Adrenal gland (tissue), 5 donors: ENCODE results near the gene UBE2E2.

Experiments
- CTCF ChIP-seq, 6 experiments: fragments of 450-650 bp in 4 of 6; fragments of 200-600 bp in 2 of 6; sonication (generic) in 1 of 6; IDR thresholded peaks; 1 replicate in 5 of 6; 2 replicates in 1 of 6; pipeline versions ENCODE4 v1.5.1 to v1.8.0; 2016 to 2021; ENCODE audit warnings: antibody characterized with exemption in 6 of 6, mild to moderate bottlenecking in 2 of 6, moderate library complexity in 1 of 6
- POLR2A ChIP-seq, 2 donors: fragments of 450-650 bp; IDR thresholded peaks; one replicate each; pipeline ENCODE4 v1.6.1; 2017; ENCODE audit warnings: antibody characterized with exemption in 2 of 2, mild to moderate bottlenecking in 2 of 2, moderate library complexity in 1 of 2
- donor health status: DM: no; HTN: no; CAD: no.

DNA sequence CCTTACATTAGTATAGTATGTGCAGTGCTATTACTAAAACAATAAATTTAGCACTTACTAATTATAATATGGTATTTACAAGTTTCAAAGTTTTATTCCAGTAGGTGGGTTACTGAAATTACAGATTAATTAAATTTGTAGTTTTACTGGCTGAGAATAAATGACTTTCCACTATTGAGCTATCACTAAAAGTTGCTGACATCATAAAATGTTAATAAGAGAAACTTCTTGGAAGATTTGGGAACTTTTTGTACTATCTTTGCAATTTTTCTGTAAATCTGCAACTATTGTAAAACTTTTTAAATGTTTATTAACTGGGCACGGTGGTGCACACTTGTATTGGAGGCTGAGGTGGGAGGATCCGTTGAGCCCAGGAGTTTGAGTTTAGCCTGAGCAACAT lies 247.7 kb downstream of the UBE2E2 start:
- TF ChIP-seq POLR2A (IDR thresholded peaks at IDR 0.05) (no peak), CTCF (IDR thresholded peaks at IDR 0.05) (no peak)
